Mesothelial cell of epicardium (in vitro differentiated cells): Measurements from ENCODE around the gene RNF112. TPM values are rescaled to one million over a fixed set of nuclear protein-coding genes. Genes with fewer than 3 reads are reported as not detected.
A peak's percentile ranks its signal among the peaks of the same experiment; 100 is the strongest.
"Not testable (repeated sequence)": the region's sequence is repeated elsewhere in the genome, so short reads cannot be mapped to it uniquely, and the experiment has no call there.

Experiments used
- DNase-seq, 2 experiments: peaks; one replicate each; pipeline ENCODE4 v3.0.0; 2021; ENCODE audit warnings: low spot score in 2 of 2; ENCODE audit not compliant: unreplicated experiment in 2 of 2
- H3K27ac Mint-ChIP-seq: 2 replicates; pipeline ENCODE4 v1.8.0; 2021; ENCODE audit warnings: mixed read lengths
- H3K27me3 Mint-ChIP-seq: 2 replicates; pipeline ENCODE4 v1.8.0; 2021; ENCODE audit warnings: low read depth, mixed read lengths
- H3K36me3 Mint-ChIP-seq: 2 replicates; pipeline ENCODE4 v1.8.0; 2021; ENCODE audit warnings: mixed read lengths
- H3K4me1 Mint-ChIP-seq: 2 replicates; pipeline ENCODE4 v1.8.0; 2021; ENCODE audit warnings: mixed read lengths
- H3K4me3 Mint-ChIP-seq: 2 replicates; pipeline ENCODE4 v1.8.0; 2021; ENCODE audit warnings: mild to moderate bottlenecking, moderate library complexity, mixed read lengths
- H3K9me3 Mint-ChIP-seq: 2 replicates; pipeline ENCODE4 v1.8.0; 2021; ENCODE audit warnings: mixed read lengths
- CTCF ChIP-seq: fragments of 200-600 bp; sonication (generic); IDR thresholded peaks from one replicate; pipeline ENCODE4 v1.5.0; 2021; ENCODE audit warnings: antibody characterized with exemption; ENCODE audit not compliant: unreplicated experiment
- total RNA-seq: library from RNA; stranded (reverse); gene quantifications from 3 replicates; pipeline ENCODE4 v1.2.1, GENCODE V29; 2021

Gene RNF112
- total RNA-seq, 1 donor from 2014 or later, result 4.2 TPM

DNA sequence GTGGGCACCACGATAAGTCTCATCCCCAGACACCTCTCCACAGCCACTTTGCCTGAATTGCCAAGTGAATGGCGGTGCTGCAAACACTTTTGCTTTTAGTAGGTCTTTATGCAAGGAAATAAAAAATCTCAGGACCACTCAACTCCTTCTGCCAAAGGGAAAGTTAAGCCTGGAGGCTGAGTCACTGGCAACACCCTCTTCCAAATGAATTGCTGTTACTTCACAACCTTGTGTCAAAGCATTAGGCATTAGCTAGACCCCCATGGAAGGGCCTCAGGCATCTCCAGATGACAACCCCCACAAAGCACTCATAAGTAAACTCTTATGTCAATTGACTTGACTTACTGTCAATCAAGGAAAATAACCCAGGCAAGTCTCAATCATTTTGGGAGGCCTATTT lies 43.0 kb downstream of the RNF112 start:
- Mint-ChIP-seq H3K27me3 (no peaks in the 10 kb centered on the region), H3K9me3 (no peaks in the 10 kb centered on the region)

GRCh38 chr17:19456016-19456927 lies 45.2 kb downstream of the RNF112 start:
- no peak for DNase-seq
- H3K4me1 Mint-ChIP-seq, result peaks cover 55% of the 10 kb centered on the region
- H3K9me3 Mint-ChIP-seq, result no peaks in the 10 kb centered on the region
- peak overlapping the region; percentile 31 for H3K27ac Mint-ChIP-seq
- H3K4me3 Mint-ChIP-seq, result no peak overlapping the region
- no peaks in the 10 kb centered on the region for H3K27me3 Mint-ChIP-seq
- no peak for TF ChIP-seq CTCF
- no peaks in the 10 kb centered on the region for H3K36me3 Mint-ChIP-seq

More for the DNA sequence above, 43.0 kb downstream of the RNF112 start:
- DNase-seq, result no peak
- Mint-ChIP-seq H3K36me3 (no peaks in the 10 kb centered on the region), H3K4me1 (peaks cover 60% of the 10 kb centered on the region), H3K27ac (peak overlapping the region; percentile 1), H3K4me3 (no peak overlapping the region)
- no peak for TF ChIP-seq CTCF

- H3K4me3 Mint-ChIP-seq, result no peak overlapping the region
Measured at GRCh38 chr17:19457046-19457445, 46.0 kb downstream of the RNF112 start.

DNA sequence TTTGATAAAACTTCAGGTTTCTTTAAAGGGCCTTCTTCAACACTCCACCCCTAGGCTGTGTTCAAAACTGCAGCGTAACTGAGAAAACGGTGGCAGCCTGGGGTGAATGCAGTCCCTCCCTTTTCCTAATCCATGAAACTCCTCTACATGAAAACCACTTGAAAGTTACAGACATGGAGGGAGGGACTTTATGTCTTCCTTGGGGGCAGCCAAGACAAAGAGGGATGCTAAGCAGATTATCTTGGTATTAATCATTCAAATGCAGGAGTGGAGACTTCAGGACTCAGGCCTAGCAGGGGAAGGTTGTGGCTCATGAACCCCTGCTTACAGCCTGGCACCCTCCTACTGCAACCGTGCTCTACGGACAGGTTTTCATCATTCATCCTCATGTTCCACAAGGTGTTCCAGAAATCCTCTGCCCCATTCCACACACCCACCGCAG lies 46.8 kb downstream of the RNF112 start:
- no peak for DNase-seq
- peaks cover 55% of the 10 kb centered on the region for H3K4me1 Mint-ChIP-seq
- H3K9me3 Mint-ChIP-seq, result no peaks in the 10 kb centered on the region
- no peak for TF ChIP-seq CTCF
- no peaks in the 10 kb centered on the region for H3K36me3 Mint-ChIP-seq
- no peak overlapping the region for H3K4me3 Mint-ChIP-seq
- no peaks in the 10 kb centered on the region for H3K27me3 Mint-ChIP-seq
- peak overlapping the region; percentile 61 for H3K27ac Mint-ChIP-seq

More at GRCh38 chr17:19457046-19457445, 46.0 kb downstream of the RNF112 start:
- no peaks in the 10 kb centered on the region for H3K36me3 Mint-ChIP-seq
- no peak for DNase-seq
- peaks cover 55% of the 10 kb centered on the region for H3K4me1 Mint-ChIP-seq
- H3K27ac Mint-ChIP-seq, result peak overlapping the region; percentile 23
- no peaks in the 10 kb centered on the region for H3K27me3 Mint-ChIP-seq
- TF ChIP-seq CTCF, result no peak
- H3K9me3 Mint-ChIP-seq, result no peaks in the 10 kb centered on the region

- H3K27ac Mint-ChIP-seq, DNase-seq, H3K9me3 Mint-ChIP-seq, H3K36me3 Mint-ChIP-seq, H3K4me3 Mint-ChIP-seq, H3K27me3 Mint-ChIP-seq: not testable (repeated sequence)
- H3K4me1 Mint-ChIP-seq, result peaks cover 59% of the 10 kb centered on the region
Measured at GRCh38 chr17:19458481-19458880, 47.4 kb downstream of the RNF112 start.

DNA sequence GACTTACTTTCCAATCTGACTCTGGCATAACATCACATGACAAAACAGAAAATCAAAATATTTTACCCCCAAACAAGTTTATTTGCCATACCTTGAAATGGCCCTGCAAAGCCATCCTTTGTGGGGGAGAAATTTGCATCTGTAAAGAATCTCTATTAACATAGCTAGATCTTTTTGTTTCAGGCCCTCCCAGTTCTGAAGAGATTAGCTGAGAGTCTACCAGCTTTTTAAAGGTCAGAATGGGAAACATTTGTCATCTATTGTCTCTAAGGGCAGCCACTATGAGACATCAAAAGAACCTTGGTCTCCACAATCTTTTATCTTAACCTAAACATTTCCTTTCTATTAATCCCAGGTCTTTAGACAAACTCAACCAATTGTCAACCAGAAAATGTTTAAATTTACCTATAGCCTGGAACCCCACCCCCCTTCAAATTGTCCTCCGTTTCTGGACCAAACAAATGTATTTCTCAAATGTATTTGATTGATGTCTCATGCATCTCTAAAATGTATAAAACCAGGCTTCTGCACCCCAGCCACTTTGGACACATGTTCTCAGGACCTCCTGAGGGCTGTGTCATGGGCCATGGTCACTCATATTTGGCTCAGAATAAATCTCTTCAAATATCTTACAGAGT lies 48.1 kb downstream of the RNF112 start:
- not testable (repeated sequence) for H3K4me3 Mint-ChIP-seq, H3K36me3 Mint-ChIP-seq, H3K27me3 Mint-ChIP-seq, H3K9me3 Mint-ChIP-seq, DNase-seq
- peak overlapping the region; percentile 5 for H3K27ac Mint-ChIP-seq
- H3K4me1 Mint-ChIP-seq, result peaks cover 57% of the 10 kb centered on the region
